Hematopoietic multipotent progenitor cell treated with erythropoietin and hydrocortisone succinate and interleukin-3 and kit ligand, for 8 days (in vitro differentiated cells): Measurements from ENCODE around the gene CD63.

Source experiments
- DNase-seq: peaks from one replicate; pipeline ENCODE4 v3.0.0-alpha.2; 2015

The CD63 gene

DNA sequence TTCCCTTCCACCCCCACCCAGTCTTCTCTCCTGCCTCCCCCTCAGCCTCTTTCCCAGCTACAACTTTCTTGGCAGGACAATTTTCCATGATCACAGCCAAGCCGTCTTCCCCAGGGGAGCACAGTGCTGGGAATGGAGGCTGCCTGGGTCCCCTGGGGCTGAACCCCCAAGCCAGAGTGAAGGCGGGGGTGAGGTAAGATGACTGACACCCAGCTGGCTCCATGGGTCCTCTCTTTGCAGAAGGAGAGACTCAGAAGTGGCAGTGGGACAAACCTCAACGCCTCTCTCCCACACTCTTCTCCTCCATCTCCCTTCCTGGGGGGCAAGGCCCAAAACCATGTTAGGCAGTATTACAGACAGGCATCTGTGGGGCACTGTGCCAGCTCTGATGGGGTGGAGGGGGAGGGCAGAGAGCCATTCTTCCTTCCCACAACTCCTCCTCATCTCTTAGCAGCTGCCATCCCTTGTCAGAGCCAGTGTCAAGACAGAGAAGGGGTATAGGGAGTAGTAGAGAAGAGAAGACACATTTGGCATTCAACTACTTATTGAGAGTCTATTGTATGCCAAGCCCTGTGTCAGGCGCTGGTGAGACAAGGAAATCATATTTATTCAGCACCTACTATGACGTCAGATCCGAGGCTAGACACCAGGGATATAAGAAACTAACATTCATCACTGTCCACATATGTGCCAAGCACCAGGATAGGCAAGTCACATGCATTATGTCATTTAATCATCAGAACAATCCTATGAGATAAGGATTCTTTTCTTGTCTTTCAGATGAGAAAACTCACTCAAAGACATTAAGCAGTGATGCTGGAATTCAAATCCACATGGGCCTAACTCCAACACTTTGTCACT, 24.7 kb downstream of the CD63 start:
- DNase-seq, result no peak

- no peak for DNase-seq
These were observed 25.5 kb downstream of the CD63 start for GRCh38 chr12:55703288-55703687.

GRCh38 chr12:55702861-55703260, 25.9 kb downstream of the CD63 start:
- DNase-seq, result no peak

DNA sequence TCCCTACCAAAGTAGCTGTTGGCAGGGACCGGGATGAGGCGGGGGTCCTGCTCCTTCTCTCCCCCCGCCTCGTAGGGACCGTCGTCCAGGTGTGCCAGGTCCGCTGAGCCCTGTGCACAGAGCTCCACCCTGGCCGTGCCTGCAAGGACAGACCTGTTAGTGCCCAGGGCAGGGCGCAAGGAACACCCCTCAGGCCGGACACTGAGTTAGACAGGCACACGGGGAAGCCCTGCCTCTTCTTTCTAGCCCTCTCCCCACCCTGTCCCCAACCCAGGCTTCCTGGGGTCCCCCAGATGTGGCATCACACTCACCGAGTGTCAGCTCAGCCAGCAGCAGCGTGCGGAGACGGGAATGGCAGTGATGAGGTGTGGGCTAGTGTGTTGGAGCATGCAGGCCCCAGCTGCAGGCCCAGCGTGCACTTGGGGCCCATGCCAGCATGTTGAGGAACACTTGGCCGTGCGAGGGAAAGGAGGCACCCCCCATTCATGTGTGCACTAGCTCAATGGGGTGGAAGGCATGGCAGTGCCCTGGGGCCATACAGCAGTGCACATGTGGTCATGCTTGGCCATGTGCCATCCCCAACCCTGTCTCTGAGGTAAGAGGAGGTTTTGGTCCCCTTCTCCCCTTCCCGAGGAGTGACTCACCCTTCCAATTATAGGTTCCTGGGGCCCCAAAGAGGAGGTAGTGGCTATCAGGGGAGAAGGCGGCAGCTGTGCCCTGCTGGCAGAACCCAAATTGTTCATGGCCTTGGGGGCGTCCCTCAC, 28.4 kb downstream of the CD63 start:
- DNase-seq, result no peak

DNA sequence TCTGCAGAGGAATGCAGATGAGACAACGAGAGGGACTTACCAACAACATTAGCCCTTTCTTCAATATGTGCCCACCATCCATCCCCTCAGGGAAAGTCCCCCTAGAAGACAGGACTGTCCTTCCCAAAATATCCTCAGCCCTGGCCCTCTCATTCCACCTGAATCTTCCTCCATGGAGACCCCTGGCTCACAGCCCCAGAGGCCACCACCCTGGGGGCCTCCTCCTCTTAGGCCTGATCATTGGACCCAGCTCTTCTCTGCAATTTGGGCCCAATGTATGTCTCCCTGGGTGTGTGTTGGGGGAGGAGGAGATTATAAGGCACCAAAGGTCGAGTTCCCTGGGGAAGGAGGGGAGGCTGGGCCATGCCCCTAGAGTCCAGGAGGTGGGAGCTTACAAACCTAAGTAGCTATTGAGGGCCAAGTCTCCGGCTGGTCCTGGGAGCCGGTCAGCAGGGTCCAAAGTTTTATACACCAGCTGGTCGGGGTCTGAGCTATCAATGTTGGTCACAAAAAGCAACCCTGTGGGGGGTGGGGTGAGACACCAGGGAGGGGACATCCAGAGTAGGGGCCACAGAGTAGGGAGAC, 29.2 kb downstream of the CD63 start:
- DNase-seq, result no peak

- DNase-seq, result no peak
These were observed 29.8 kb downstream of the CD63 start for GRCh38 chr12:55698965-55699364.

DNA sequence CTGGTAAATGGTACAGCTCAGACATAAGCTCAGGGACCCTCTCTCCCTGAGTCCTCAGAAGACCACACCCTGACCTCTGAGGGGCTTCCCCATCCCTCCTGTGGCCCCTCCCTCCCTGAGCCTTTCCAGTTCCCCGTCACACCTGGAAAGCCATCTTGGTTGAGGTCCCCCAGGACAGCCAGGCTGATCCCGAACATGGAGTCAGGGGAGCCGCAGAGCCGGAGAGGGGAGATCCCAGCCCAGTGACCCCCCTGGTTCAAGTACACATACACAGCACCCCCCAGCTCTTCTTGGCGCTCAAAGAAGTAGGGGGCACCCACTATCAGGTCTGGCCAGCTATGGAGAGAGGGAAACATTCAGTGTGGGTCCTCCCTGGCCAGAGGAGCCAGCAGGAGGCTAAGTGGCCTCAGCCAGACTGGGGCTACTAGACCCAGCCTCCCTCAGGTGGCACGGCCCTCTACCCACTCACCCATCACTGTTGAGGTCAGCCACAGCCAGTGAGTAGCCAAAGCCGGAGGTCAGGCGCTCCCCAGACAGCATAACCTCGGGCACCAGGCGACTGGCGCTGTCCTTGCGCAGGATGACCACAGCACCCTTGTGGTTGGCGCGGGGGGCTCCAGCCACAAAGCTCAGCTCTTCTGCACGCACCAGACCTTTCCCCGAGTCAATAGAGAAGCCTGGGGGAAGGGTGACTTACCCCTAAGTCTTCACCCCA, 30.4 kb downstream of the CD63 start:
- no peak for DNase-seq

DNA sequence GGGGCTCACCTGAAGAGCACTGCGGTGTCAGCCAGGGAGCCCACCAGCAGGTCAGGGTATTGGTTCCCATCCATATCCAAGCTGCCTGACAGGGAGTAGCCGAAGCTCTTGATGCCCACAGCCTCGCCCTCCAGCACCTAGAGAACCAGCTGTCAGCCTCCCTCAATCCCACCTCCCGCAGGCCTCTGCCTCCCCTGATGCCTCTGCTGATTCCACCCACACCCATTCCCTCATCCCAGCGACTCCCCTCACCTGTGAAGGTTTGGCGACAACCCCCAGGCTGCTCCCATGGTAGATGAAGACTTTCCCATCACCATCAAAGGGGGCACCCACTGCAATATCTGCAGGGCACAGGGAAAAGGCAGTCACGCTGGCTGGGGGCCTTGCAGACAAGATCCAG, 31.1 kb downstream of the CD63 start:
- no peak for DNase-seq

GRCh38 chr12:55696796-55697462, 31.9 kb downstream of the CD63 start:
- DNase-seq, result no peak

- DNase-seq, result no peak
These were observed 32.7 kb downstream of the CD63 start for GRCh38 chr12:55696141-55696540.

- DNase-seq, result no peak
These were observed 33.5 kb downstream of the CD63 start for GRCh38 chr12:55695349-55695748.

- DNase-seq, result no peak
These were observed 34.2 kb downstream of the CD63 start for GRCh38 chr12:55694651-55695050.

GRCh38 chr12:55694188-55694515, 34.7 kb downstream of the CD63 start:
- no peak for DNase-seq

DNA sequence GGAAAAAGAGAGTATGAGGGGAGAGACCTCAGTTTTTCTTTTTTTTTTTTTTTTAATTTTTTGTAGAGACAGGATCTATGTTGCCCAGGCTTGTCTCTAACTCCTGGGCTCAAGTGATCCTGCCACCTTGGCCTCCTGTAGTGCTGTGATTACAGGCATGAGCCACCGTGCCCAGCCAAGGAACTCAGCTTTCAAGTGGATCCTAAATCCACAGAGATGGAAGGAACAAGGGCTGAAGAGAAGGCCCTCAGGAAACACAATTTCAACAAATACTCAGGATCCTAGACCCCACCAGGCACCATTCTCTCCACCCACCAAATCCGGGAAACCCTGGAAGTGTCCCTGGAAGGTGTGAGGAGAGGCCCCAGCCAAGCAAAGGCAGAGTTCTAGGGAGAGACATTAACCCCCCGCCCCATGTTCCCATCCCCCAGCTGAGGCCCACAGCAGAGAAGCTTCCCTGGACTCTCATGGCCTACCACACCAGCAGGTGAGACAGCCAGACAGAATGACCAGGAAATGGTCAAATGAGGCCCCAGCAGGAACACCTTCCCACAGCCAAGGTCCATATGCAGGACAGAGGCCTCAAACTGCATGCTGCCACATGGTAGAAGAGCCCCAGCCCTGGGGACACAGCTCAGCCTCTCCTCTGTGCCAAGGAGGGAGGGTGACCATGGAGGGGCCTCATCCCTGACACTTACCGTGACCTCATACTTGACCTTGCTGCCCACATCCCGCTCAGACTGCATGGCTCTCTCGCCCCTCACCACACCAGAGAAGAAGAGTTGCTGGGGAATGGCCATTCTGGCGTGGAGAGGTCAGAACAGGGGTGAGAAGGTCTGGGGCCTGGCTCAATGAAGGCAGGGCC, 35.3 kb downstream of the CD63 start:
- DNase-seq, result no peak

DNA sequence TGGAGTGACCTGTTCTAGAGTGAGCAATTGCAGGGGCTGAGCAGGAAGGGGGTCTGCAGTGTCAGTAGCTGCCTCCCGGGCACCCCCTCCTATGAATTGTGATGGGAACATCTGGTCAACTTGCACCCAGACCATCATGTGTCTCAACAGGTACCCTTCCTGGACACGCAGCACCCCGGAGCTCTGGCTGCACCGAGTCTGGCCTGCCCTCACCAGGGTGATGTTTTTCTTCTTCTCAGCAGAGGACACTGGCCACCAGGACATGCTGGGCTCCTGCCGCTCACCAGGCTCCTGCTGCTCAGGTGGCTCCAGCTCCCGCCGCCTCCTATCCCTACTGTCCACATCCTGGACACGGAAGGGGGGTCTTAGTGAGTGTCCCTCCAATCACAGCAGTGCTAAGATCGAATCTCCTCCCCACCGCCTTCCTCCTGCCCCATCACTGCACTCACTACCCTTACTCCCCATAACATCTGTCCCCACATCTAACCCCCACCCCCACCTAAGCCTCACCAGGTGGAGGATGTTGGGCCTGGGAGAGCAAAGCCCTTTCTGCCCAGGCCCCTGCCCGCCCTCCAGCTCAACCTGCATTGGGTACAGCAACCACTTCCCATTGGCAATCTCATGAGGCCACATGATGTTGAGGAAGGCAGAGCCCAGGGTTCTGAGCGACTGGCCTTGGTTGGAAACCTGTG, 36.0 kb downstream of the CD63 start:
- no peak for DNase-seq

- no peak for DNase-seq
These were observed 39.8 kb downstream of the CD63 start for GRCh38 chr12:55688716-55689655.

DNA sequence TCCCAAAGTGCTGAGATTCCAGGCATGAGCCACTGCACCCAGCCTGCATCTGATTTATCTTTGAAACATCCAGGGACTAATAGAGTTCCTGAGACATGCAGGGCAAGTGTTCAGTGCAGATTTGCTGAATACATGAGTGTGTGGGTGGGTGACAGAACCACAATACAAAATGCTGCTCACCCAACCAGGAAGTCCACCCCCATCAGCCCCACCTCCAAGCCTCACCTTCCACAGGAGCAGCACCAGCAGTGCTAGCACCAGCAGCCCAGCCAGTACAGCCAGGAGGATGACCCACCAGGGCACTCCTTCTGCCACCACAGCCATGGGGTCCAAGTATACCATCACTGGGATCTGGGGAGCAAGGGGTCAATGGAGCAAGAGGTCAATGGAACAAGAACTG, 41.1 kb downstream of the CD63 start:
- no peak for DNase-seq

GRCh38 chr12:55686366-55687010, 42.3 kb downstream of the CD63 start:
- DNase-seq, result no peak

GRCh38 chr12:55685671-55686070, 43.1 kb downstream of the CD63 start:
- no peak for DNase-seq
